HepG2 (cell line): ENCODE results near the gene CASZ1. TPM values are rescaled to one million over a fixed set of nuclear protein-coding genes. Genes with fewer than 3 reads are reported as not detected.

Source experiments
- ZBTB40 ChIP-seq, 2 experiments: fragments of 450-650 bp in 1 of 2; sonication (generic) in 1 of 2; formaldehyde crosslinking in 1 of 2; IDR thresholded peaks; 2 replicates each; pipeline versions ENCODE4 v1.6.1 to v1.8.0; 2016 to 2022; ENCODE audit warnings: antibody characterized with exemption in 1 of 2, mild to moderate bottlenecking in 1 of 2, missing genetic modification reagents in 1 of 2
- polyA plus RNA-seq, 8 experiments: library from polyadenylated mRNA; depleted of rRNA in 3 of 8; stranded (reverse) in 7 of 8; unstranded in 1 of 8; fragments of >200 nt; fragmentation: Illumina TruSeq in 4 of 8; extraction: Trizol in 4 of 8; gene quantifications; 2 replicates each; pipeline versions ENCODE4 v1.2.1 to v1.2.3, GENCODE V29; 2011 to 2016; ENCODE audit warnings: low read depth in 4 of 8, missing spikeins in 1 of 8, mixed read lengths in 1 of 8; ENCODE audit not compliant: insufficient read depth in 1 of 8
- total RNA-seq, 5 experiments: library from RNA; depleted of rRNA; stranded (reverse); fragments of >200 nt; fragmentation: Illumina TruSeq; extraction: Trizol; gene quantifications; 2 replicates each; pipeline ENCODE4 v1.2.3, GENCODE V29; 2016; ENCODE audit warnings: low read depth in 1 of 5
- TF ChIP-seq, protein P1 (sequence below): sonication (generic); formaldehyde crosslinking; IDR thresholded peaks from 2 replicates; pipeline ENCODE4 v1.4.0; 2020; ENCODE audit warnings: missing genetic modification reagents, borderline replicate concordance

Gene CASZ1
- total and polyA plus RNA-seq, 2 of the 13 experiments (the other 11 are each of a cell fraction or from before 2014, with no cell fraction given), result 1.9 to 3.7 TPM

DNA sequence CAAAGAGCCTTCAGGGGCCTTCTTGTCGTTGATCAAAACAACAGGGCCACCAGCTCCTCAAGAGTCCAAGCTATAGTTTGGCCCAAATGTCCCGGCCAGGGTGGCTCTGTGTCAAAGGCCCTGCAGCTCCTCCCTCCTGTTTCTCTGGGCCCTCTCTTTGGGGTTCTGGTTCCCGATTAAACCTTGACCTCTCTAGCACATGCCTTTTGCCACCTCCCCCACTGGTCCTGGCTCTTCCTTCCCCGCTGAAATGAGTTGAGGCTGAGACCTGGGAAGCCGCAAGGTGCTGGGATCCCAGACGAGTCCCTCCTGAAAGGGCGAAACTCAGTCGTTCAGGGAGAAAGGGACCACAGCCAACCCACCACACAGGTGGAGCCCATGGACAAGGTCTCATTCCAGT lies 56.9 kb downstream of the CASZ1 start (continued):
- TF ChIP-seq ZBTB40 (IDR thresholded peaks at IDR 0.05) (no peak), ZBTB40 (CRISPR knock-in tag; IDR thresholded peaks at IDR 0.05) (no peak)
- TF ChIP-seq, protein P1, sequence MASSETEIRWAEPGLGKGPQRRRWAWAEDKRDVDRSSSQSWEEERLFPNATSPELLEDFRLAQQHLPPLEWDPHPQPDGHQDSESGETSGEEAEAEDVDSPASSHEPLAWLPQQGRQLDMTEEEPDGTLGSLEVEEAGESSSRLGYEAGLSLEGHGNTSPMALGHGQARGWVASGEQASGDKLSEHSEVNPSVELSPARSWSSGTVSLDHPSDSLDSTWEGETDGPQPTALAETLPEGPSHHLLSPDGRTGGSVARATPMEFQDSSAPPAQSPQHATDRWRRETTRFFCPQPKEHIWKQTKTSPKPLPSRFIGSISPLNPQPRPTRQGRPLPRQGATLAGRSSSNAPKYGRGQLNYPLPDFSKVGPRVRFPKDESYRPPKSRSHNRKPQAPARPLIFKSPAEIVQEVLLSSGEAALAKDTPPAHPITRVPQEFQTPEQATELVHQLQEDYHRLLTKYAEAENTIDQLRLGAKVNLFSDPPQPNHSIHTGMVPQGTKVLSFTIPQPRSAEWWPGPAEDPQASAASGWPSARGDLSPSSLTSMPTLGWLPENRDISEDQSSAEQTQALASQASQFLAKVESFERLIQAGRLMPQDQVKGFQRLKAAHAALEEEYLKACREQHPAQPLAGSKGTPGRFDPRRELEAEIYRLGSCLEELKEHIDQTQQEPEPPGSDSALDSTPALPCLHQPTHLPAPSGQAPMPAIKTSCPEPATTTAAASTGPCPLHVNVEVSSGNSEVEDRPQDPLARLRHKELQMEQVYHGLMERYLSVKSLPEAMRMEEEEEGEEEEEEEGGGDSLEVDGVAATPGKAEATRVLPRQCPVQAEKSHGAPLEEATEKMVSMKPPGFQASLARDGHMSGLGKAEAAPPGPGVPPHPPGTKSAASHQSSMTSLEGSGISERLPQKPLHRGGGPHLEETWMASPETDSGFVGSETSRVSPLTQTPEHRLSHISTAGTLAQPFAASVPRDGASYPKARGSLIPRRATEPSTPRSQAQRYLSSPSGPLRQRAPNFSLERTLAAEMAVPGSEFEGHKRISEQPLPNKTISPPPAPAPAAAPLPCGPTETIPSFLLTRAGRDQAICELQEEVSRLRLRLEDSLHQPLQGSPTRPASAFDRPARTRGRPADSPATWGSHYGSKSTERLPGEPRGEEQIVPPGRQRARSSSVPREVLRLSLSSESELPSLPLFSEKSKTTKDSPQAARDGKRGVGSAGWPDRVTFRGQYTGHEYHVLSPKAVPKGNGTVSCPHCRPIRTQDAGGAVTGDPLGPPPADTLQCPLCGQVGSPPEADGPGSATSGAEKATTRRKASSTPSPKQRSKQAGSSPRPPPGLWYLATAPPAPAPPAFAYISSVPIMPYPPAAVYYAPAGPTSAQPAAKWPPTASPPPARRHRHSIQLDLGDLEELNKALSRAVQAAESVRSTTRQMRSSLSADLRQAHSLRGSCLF (CRISPR knock-in tag), result no peak
- TF ChIP-seq, all 625 proteins: peak for 0
